DMS53 (cell line): Measurements from ENCODE around the gene NUDT2.

ENCODE experiments used
- DNase-seq: peaks from one replicate; lab custom pipeline; 2025; lab: John Stamatoyannopoulos, UW

Gene NUDT2

GRCh38 chr9:34370970-34371880, 41.9 kb downstream of the NUDT2 start:
- DNase-seq, result no peak

- DNase-seq, result no peak
Measured at GRCh38 chr9:34371886-34372466, 42.6 kb downstream of the NUDT2 start.

GRCh38 chr9:34372467-34373011, 43.2 kb downstream of the NUDT2 start:
- no peak for DNase-seq

GRCh38 chr9:34373749-34374148, 44.4 kb downstream of the NUDT2 start:
- DNase-seq, result no peak

- DNase-seq, result no peak
Measured at GRCh38 chr9:34374339-34374738, 45.0 kb downstream of the NUDT2 start.

- peak; percentile 36 for DNase-seq
Measured at GRCh38 chr9:34374905-34375552, 45.7 kb downstream of the NUDT2 start.

GRCh38 chr9:34375901-34376595, 46.7 kb downstream of the NUDT2 start:
- DNase-seq, result peak; percentile 69

- peak; percentile 97 for DNase-seq
Measured at GRCh38 chr9:34376596-34377403, 47.4 kb downstream of the NUDT2 start, which contains the start of gene MYORG. Gene MYORG (minus strand): TSS chr9:34376898. CDS start chr9:34372943, 3,955 bp downstream.

GRCh38 chr9:34377404-34377746, 48.0 kb downstream of the NUDT2 start:
- peak; percentile 80 for DNase-seq

GRCh38 chr9:34378376-34379060, 49.1 kb downstream of the NUDT2 start:
- no peak for DNase-seq

GRCh38 chr9:34379334-34380033, 50.1 kb downstream of the NUDT2 start:
- DNase-seq, result peak; percentile 89

- DNase-seq, result peak; percentile 73
Measured at GRCh38 chr9:34380034-34380510, 50.7 kb downstream of the NUDT2 start.

- peak; percentile 88 for DNase-seq
Measured at GRCh38 chr9:34380511-34381315, 51.3 kb downstream of the NUDT2 start.

- peak; percentile 30 for DNase-seq
Measured at GRCh38 chr9:34381323-34381722, 52.0 kb downstream of the NUDT2 start.

- no peak for DNase-seq
Measured at GRCh38 chr9:34382054-34382453, 52.7 kb downstream of the NUDT2 start.

GRCh38 chr9:34382879-34383278, 53.5 kb downstream of the NUDT2 start:
- DNase-seq, result no peak

GRCh38 chr9:34383904-34384303, 54.5 kb downstream of the NUDT2 start:
- DNase-seq, result no peak

GRCh38 chr9:34384368-34385165, 55.2 kb downstream of the NUDT2 start:
- peak; percentile 8 for DNase-seq
